Measurements from ENCODE around the gene TM4SF4. TPM values are rescaled to one million over a fixed set of nuclear protein-coding genes. Genes with fewer than 3 reads are reported as not detected.

The TM4SF4 gene
- total and polyA plus RNA-seq, 2 of the 8 experiments (the other 6 are each of a cell fraction or from before 2014, with no cell fraction given) = not detected

DNA sequence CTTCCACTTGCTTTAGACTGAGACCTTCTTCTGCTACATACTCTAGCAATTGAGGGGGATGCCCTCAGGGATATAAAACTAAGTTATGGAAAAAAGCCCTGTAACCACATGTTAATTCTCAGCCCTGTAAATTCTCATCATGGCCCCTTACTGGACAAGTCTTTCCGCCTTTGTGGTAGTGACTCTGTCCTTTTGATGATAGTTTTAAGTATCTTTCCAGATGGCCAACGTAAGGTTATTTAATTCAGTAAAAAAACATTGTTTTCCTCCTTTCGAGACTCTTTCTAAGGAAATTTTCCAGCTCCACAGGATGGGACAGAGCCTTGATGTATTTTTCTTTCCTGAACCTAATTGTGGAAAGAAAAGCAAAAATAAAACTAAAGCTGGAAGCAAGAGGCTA lies 25.3 kb upstream of the TM4SF4 start:
- no peak for FAIRE-seq
- H3K27ac ChIP-seq (ENCODE audit: low read depth, low read length) = no peak overlapping the region
- no peaks in the 10 kb centered on the region for H4K20me1 ChIP-seq (replicated peaks in 1 of 2; ENCODE audit: control insufficient read depth in 1 of 2, insufficient read depth in 2 of 2, low read length in 2 of 2)
- no peak overlapping the region for H2BK15ac ChIP-seq (ENCODE audit: low read length)
- H3K9ac ChIP-seq (replicated peaks in 1 of 4; ENCODE audit: extremely low read depth in 1 of 4, low read depth in 3 of 4, low read length in 3 of 4) = no peak overlapping the region
- H4K91ac ChIP-seq (replicated peaks; ENCODE audit: insufficient read length, low read length) = no peak overlapping the region
- peaks cover 17 to 35% of the 10 kb centered on the region in 2 experiments for H3K9me3 ChIP-seq (ENCODE audit: insufficient read depth in 2 of 2, low read depth in 1 of 2, low read length in 1 of 2)
- 61% methylated on average over 3 of the region's 3 CpGs; no CpG with 5 or more reads in 1 of the 2 experiments for WGBS, 2 experiments (ENCODE audit: extremely low coverage in 1 of 2, insufficient coverage in 1 of 2, insufficient read length in 1 of 2, insufficient replicate concordance in 2 of 2, low coverage in 1 of 2, low lambda C conversion rate in 2 of 2, missing lambda C conversion rate in 1 of 2)
- CTCF ChIA-PET (ENCODE audit: partially characterized antibody) = interaction anchor here (0.7 to 1.7 kb wide), 6 partner anchors 18 to 374 kb away, joined by 3 to 6 read pairs (median 4); no protein-coding TSS in a partner anchor
- no peak overlapping the region for H4K5ac ChIP-seq (ENCODE audit: insufficient read length, low read depth, low read length)
- no peak overlapping the region for H3K18ac ChIP-seq (ENCODE audit: extremely low read depth, low read length)
- no peak overlapping the region for H3K14ac ChIP-seq (ENCODE audit: insufficient read length)
- no peak overlapping the region for H3K4me2 ChIP-seq (ENCODE audit: insufficient read depth in 1 of 2, low read depth in 2 of 2, low read length in 2 of 2)
- H3K4me1 ChIP-seq (replicated peaks in 1 of 4; ENCODE audit: control insufficient read depth in 3 of 4, insufficient read depth in 4 of 4, low read length in 3 of 4) = no peaks in the 10 kb centered on the region
- H3K27me3 ChIP-seq (replicated peaks in 1 of 4; ENCODE audit: control insufficient read depth in 3 of 4, extremely low read depth in 1 of 4, insufficient read depth in 3 of 4, low read length in 3 of 4) = no peaks in the 10 kb centered on the region
- no peak overlapping the region for H2AK5ac ChIP-seq (ENCODE audit: low read depth, low read length)
- H3K4me3 ChIP-seq (ENCODE audit: extremely low read depth in 1 of 4, insufficient read depth in 2 of 4, low read depth in 3 of 4, low read length in 4 of 4) = no peak overlapping the region
- H3K56ac ChIP-seq (replicated peaks; ENCODE audit: insufficient read length, low read depth, low read length) = no peak overlapping the region
- no peak overlapping the region for H2AFZ ChIP-seq (ENCODE audit: low read length)
- TF ChIP-seq SIRT6 (IDR thresholded peaks at IDR 0.05; ENCODE audit: low read length) = no peak
- no peak for TF ChIP-seq CHD2 (IDR thresholded peaks at IDR 0.05; ENCODE audit: low read length)
- TF ChIP-seq, protein P1, sequence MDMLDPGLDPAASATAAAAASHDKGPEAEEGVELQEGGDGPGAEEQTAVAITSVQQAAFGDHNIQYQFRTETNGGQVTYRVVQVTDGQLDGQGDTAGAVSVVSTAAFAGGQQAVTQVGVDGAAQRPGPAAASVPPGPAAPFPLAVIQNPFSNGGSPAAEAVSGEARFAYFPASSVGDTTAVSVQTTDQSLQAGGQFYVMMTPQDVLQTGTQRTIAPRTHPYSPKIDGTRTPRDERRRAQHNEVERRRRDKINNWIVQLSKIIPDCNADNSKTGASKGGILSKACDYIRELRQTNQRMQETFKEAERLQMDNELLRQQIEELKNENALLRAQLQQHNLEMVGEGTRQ (IDR thresholded peaks at IDR 0.05; ENCODE audit: low read length) = no peak
- no peak for TF ChIP-seq TAF1 (IDR thresholded peaks at IDR 0.05; ENCODE audit: low read depth, low read length)
- TF ChIP-seq POU5F1 (IDR thresholded peaks at IDR 0.05; ENCODE audit: low read depth, low read length) = no peak
- H2BK12ac ChIP-seq (ENCODE audit: low read depth, low read length) = no peak overlapping the region
- no peaks in the 10 kb centered on the region for H3K36me3 ChIP-seq (ENCODE audit: control insufficient read depth in 2 of 4, insufficient read depth in 4 of 4, low read length in 3 of 4)
- no peaks in the 10 kb centered on the region for H3K79me2 ChIP-seq (ENCODE audit: control insufficient read depth in 1 of 2, insufficient read depth in 2 of 2, low read length in 2 of 2)
- no peaks in the 10 kb centered on the region for H3K23me2 ChIP-seq (ENCODE audit: low read depth, low read length)
- no peak for DNase-seq (ENCODE audit: low read depth in 1 of 2, low spot score in 2 of 2)
- no peak overlapping the region for H2BK120ac ChIP-seq (replicated peaks; ENCODE audit: low read depth, low read length)
- H2BK5ac ChIP-seq (ENCODE audit: low read depth, low read length) = no peak overlapping the region
- H3K23ac ChIP-seq (ENCODE audit: insufficient read length) = no peak overlapping the region
- POLR2A ChIA-PET (ENCODE audit: partially characterized antibody) = interaction anchor here (0.6 kb wide), 1 partner anchor 12 kb away, joined by 4 read pairs; no protein-coding TSS in a partner anchor
- H4K8ac ChIP-seq (ENCODE audit: extremely low read depth, insufficient read depth, low read length) = no peak overlapping the region
- no peaks in the 10 kb centered on the region for H3K79me1 ChIP-seq (ENCODE audit: low read depth, low read length)
- H3K4ac ChIP-seq (replicated peaks; ENCODE audit: insufficient read length, low read depth, low read length) = no peak overlapping the region
- no peak overlapping the region for H2BK20ac ChIP-seq (ENCODE audit: low read length)

Measured in H1 (cell line).